BLaER1 treated with 17β-estradiol and CSF1 and Interleukin-3, amounts not matched to agents 10 nM and 100 nM (cell line): ENCODE results near the gene SRRM5.
A peak's percentile ranks its signal among the peaks of the same experiment; 100 is the strongest.

Source experiments
- H3K27ac ChIP-seq, 11 experiments: shearing (Covaris generic); formaldehyde crosslinking; 2 replicates each; pipeline ENCODE4 v1.8.1; 2022
- H3K27me3 ChIP-seq, 11 experiments: shearing (Covaris generic); formaldehyde crosslinking; 2 replicates each; pipeline ENCODE4 v1.8.1; 2022
- H3K36me3 ChIP-seq, 11 experiments: shearing (Covaris generic); formaldehyde crosslinking; 2 replicates each; pipeline ENCODE4 v1.8.1; 2022
- H3K4me1 ChIP-seq, 10 experiments: shearing (Covaris generic); formaldehyde crosslinking; 2 replicates each; pipeline ENCODE4 v1.8.1; 2022
- H3K4me2 ChIP-seq, 11 experiments: shearing (Covaris generic); formaldehyde crosslinking; 2 replicates each; pipeline ENCODE4 v1.8.1; 2022
- H3K4me3 ChIP-seq, 10 experiments: shearing (Covaris generic); formaldehyde crosslinking; 2 replicates each; pipeline ENCODE4 v1.8.1; 2022
- H3K9ac ChIP-seq, 11 experiments: shearing (Covaris generic); formaldehyde crosslinking; 2 replicates each; pipeline ENCODE4 v1.8.1; 2022
- H3K9me3 ChIP-seq, 11 experiments: shearing (Covaris generic); formaldehyde crosslinking; replicated peaks in 1 of 11; 2 replicates each; pipeline ENCODE4 v1.8.1; 2022
- H4K20me1 ChIP-seq, 11 experiments: shearing (Covaris generic); formaldehyde crosslinking; 2 replicates each; pipeline ENCODE4 v1.8.1; 2022
- Cebpa-rat ChIP-seq, 11 experiments: shearing (Covaris generic); IDR thresholded peaks; 2 replicates each; pipeline ENCODE4 v1.8.1; 2022

The SRRM5 gene

DNA sequence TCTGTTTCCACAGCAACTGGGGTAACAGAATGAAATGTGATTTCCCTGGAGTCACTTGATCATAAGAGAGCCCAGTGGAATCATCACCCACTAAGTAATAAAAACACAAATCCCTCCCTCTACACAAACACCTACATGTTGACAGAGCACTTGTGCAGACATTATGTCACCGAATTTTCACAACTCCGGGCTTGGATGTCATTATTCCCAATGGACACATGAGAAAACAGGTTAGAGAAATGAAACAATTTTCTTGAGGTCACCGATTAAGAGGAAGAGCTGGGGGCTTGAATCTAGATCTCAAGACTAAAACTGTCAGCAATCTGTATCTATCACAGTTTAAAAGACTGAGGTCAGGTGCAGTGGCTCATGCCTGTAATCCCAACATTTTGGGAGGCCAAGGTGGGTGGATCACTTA lies 39.7 kb upstream of the SRRM5 start:
- H3K4me1 ChIP-seq = peaks cover 49 to 73% (median 65%) of the 10 kb centered on the region in 10 experiments
- H3K27ac ChIP-seq = peak overlapping the region in 5 of 11 experiments; percentile 22 to 68 (median 63); a peak in 8 of 22 replicates
- TF ChIP-seq Cebpa-rat (IDR thresholded peaks at IDR 0.05) = no peak
- no peaks in the 10 kb centered on the region for H3K27me3 ChIP-seq
- H3K9me3 ChIP-seq = no peaks in the 10 kb centered on the region
- H3K4me3 ChIP-seq = no peak overlapping the region
- H4K20me1 ChIP-seq = no peaks in the 10 kb centered on the region
- peak overlapping the region in 6 of 11 experiments; percentile 9 to 37 (median 12); a peak in 6 of 22 replicates for H3K4me2 ChIP-seq
- H3K36me3 ChIP-seq = peaks cover 8 to 45% (median 17%) of the 10 kb centered on the region in 11 experiments; a peak in 18 of 22 replicates
- peak overlapping the region in 4 of 11 experiments; percentile 6 to 42 (median 24); a peak in 1 of 22 replicates for H3K9ac ChIP-seq

DNA sequence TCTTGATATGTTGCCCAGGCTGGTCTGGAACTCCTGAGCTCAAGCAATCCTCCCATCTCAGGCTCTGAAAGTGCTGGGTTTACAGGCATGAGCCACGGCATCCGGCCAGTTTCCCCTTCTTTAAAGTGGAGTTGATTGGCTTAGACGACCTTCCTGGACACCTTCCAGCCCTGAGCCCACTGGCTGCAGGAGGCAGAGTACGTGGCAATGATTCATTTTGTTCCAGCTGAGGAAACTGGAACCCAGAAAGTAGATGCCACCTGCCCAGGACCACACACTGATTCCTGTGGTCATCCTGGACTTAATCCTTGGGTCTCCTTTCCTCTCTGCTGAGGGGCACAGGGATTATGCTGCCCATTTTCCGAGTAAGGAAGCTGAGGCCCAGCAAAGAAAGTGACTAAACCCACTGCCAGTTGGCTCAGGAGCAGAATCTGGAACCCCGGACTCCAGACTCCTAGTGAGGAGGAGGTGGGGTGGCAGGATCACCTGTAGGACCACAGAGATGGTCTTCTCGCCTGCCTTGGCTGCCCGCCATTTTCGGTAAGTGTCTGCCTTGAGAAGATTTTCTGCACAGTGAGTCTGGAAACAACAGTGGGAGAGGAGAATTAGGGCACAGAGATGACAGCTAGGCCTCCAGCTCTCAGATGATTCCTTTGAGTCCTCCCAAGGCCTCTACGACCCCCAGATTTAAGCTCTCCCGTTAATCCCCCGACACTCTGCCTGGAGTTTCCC lies 37.3 kb upstream of the SRRM5 start:
- Histone ChIP-seq H4K20me1 (no peaks in the 10 kb centered on the region), H3K27ac (peak overlapping the region; percentile 69 to 90 (median 85)), H3K4me3 (peak overlapping the region; percentile 72 to 87 (median 82)), H3K27me3 (no peaks in the 10 kb centered on the region), H3K9ac (peak overlapping the region; percentile 83 to 94 (median 87)), H3K36me3 (peaks cover 8 to 38% (median 17%) of the 10 kb centered on the region in 11 experiments; a peak in 18 of 22 replicates), H3K9me3 (no peaks in the 10 kb centered on the region), H3K4me1 (peaks cover 47 to 76% (median 69%) of the 10 kb centered on the region in 10 experiments), H3K4me2 (peak overlapping the region; percentile 94 to 98 (median 96))
- TF ChIP-seq Cebpa-rat (IDR thresholded peaks at IDR 0.05) = no peak

DNA sequence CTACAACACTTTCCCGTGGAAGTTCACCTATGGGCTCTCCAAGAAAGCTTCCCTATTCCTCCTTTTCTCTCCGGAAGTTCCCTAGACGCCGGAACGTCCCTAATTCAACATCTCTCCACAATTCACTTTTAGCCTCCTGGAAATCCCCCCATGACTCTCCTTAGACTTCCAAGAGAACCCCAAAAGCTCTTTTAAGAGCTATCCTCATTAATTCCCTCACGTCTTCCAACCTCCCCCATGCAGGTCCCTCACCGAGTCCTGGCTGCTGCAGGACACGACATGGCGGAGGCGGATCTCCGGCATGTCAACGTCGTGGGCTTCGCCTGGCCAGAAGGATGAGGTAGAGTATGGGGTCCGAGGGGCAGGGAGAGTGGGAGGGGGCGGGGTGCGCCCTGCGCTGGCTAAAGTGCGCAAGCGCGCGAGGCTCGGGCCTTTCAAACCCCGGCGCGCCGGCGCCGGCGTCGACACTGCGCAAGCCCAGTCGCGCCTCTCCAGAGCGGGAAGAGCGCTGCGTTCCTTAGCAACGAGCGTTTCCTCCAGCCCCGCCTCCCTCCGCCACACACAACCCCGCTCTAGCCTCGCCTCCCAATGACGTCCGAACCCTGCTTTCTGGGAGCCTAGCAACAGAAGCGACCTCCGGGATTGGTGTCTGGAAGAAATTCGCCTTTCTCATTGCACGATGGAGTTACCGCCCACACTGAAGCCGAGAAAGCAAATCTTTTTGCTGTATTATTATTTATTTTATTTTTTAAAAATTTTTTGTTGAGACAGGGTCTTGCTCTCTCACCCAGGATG lies 36.5 kb upstream of the SRRM5 start, which contains the start of the genes PINLYP and XRCC1:
TSS of gene PINLYP (plus strand) at position 646 of the 795 bp plus-strand sequence. CDS start 1,391 bp downstream, outside the sequence.
TSS of gene XRCC1 (minus strand) at position 372 of the 795 bp plus-strand sequence. CDS start at position 303, 69 bp downstream.
- H3K27ac ChIP-seq = peak within 1 kb of the TSS; percentile 69 to 90 (median 85)

DNA sequence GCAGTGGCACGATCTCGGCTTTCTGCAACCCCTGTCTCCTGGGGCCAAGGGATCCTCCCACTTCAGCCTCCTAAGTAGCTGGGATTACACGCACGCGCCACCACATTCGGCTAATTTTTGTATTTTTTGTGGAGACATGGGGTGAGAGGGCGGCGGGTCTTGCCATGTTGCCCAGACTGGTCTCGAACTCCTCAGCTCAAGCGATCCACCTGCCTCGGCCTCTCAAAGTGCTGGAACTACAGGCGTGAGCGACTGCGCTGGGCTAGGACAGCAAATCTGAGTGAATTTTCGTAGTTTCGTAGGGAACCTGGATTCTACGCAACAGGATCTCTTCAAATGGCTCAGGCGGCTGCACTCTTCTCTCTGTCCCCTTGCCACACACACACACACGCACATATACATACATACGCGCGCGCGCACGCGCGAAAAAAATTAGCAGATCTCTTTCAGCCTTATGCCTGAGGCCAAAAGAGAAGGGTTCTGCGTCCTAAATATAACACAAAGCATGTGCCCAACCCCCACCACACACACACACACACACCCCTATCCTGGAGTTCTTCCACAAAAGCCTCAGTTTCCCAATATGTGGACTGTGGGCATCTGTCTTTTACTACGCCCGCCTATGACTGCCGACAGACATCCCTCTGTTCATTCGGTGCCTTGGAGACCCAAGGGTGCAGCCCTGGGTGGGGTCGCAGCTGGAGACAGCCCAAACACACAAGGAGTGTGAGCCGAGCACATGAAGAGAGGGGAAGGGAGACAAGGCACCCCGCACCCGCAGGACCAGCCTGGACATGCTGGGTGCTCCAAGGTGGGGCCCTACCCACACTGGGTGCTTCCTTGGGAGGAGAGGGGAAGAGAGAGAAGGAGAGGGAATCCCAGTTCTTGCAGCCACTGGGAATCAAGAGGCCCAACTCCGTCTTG lies 35.7 kb upstream of the SRRM5 start:
- Histone ChIP-seq H3K27me3 (no peaks in the 10 kb centered on the region), H3K27ac (peak overlapping the region; percentile 35 to 90 (median 68); a peak in 21 of 22 replicates)
- TF ChIP-seq Cebpa-rat (IDR thresholded peaks at IDR 0.05) = no peak

More for the DNA sequence above, 36.5 kb upstream of the SRRM5 start, which contains the start of the genes PINLYP and XRCC1:
- no peaks in the 10 kb centered on the region for H4K20me1 ChIP-seq
- TF ChIP-seq Cebpa-rat (IDR thresholded peaks at IDR 0.05) = no peak
- H3K36me3 ChIP-seq = peaks cover 8 to 38% (median 17%) of the 10 kb centered on the region in 11 experiments; a peak in 18 of 22 replicates
- peaks cover 46 to 76% (median 69%) of the 10 kb centered on the region in 10 experiments for H3K4me1 ChIP-seq
- peak within 1 kb of the TSS; percentile 72 to 87 (median 82) for H3K4me3 ChIP-seq
- peak within 1 kb of the TSS; percentile 94 to 98 (median 96) for H3K4me2 ChIP-seq
- peak within 1 kb of the TSS; percentile 83 to 94 (median 87) for H3K9ac ChIP-seq
- H3K9me3 ChIP-seq = no peaks in the 10 kb centered on the region
- no peaks in the 10 kb centered on the region for H3K27me3 ChIP-seq

DNA sequence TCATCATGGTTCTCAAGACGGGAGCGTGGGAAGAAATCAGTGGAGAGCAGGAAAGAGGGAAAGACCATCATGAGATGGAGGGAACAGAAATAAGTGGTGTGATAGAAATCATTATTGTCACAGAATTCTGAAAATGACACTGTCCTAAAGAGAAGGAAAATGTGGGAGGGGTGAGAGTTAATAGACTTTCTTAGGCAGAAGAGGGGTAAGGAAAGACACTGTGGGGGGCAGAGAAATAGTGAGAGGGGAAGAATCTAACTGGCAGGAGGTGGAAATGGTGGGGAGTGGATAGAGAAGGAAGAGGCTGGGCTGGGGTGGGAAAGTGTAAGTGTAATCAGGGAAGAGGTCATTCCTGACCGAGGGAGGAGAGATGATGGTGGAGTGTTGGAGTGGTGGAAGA lies 33.1 kb upstream of the SRRM5 start:
- Histone ChIP-seq H3K36me3 (peaks cover 0 to 7% (median 4%) of the 10 kb centered on the region in 11 experiments; a peak in 11 of 22 replicates), H3K9me3 (no peaks in the 10 kb centered on the region), H4K20me1 (no peaks in the 10 kb centered on the region), H3K27me3 (no peaks in the 10 kb centered on the region), H3K4me1 (peaks cover 58 to 78% (median 68%) of the 10 kb centered on the region in 10 experiments), H3K4me3 (no peak overlapping the region), H3K4me2 (peak overlapping the region in 8 of 11 experiments; percentile 69 to 97 (median 82); a peak in 3 of 22 replicates), H3K9ac (no peak overlapping the region), H3K27ac (no peak overlapping the region)
- TF ChIP-seq Cebpa-rat (IDR thresholded peaks at IDR 0.05) = no peak

More for the DNA sequence above, 35.7 kb upstream of the SRRM5 start:
- H3K9ac ChIP-seq = peak overlapping the region; percentile 56 to 89 (median 67); a peak in 19 of 22 replicates
- no peaks in the 10 kb centered on the region for H3K9me3 ChIP-seq
- H3K4me2 ChIP-seq = peak overlapping the region; percentile 72 to 97 (median 84)
- H3K4me3 ChIP-seq = peak overlapping the region; percentile 56 to 87 (median 82)
- peaks cover 45 to 74% (median 67%) of the 10 kb centered on the region in 10 experiments for H3K4me1 ChIP-seq
- H4K20me1 ChIP-seq = no peaks in the 10 kb centered on the region
- H3K36me3 ChIP-seq = peaks cover 8 to 32% (median 17%) of the 10 kb centered on the region in 11 experiments; a peak in 18 of 22 replicates

DNA sequence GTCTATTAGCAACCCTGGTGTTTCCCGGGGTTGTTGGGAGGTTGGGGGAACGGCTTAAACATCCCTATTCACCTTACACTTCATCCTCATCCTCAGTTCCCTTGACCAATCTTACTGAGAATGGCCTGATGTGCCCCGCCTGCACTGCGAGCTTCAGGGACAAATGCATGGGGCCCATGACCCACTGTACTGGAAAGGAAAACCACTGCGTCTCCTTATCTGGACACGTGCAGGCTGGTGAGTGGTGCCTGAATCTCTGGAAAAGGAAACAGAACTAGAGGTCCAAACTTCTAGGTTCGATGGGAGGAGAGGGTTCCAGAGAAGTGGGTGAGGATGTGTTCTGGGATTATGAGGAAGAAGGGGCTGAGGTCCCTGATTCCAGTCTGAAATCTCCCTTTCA lies 30.4 kb upstream of the SRRM5 start:
- Histone ChIP-seq H3K9ac (peak overlapping the region in 3 of 11 experiments; percentile 3 to 27 (median 14); a peak in 5 of 22 replicates), H3K27ac (peak overlapping the region in 8 of 11 experiments; percentile 64 to 87 (median 82); a peak in 16 of 22 replicates), H3K4me1 (peaks cover 65 to 84% (median 74%) of the 10 kb centered on the region in 10 experiments), H3K4me3 (no peak overlapping the region), H4K20me1 (no peaks in the 10 kb centered on the region), H3K27me3 (no peaks in the 10 kb centered on the region), H3K36me3 (peaks cover under 1 to 13% (median 11%) of the 10 kb centered on the region in 11 experiments; a peak in 19 of 22 replicates), H3K9me3 (peaks cover 0 to 15% (median 9%) of the 10 kb centered on the region in 11 experiments; a peak in 13 of 22 replicates), H3K4me2 (peak overlapping the region; percentile 41 to 78 (median 64))
- TF ChIP-seq Cebpa-rat (IDR thresholded peaks at IDR 0.05) = no peak

DNA sequence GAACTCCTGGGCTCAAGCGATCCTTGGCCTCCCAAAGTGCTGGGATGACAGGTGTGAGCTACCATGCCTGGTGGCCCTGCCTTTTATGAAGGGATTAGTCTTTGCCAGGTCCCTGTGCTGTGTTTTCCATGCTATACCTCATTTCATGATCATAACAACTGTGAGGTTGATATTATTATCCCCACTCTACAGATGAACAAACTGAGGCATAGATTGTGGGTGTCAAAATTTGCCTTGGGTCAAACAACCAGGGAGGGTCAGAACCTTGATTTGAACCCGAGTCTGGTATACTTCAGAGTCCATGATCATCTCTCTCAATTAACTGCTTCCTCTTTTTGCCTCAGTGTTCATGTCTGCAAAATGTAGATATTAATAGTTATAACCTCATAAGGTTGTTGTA lies 29.4 kb upstream of the SRRM5 start:
- H3K27ac ChIP-seq = peak overlapping the region in 3 of 11 experiments; percentile 4 to 77 (median 64); a peak in 1 of 22 replicates
- H3K9ac ChIP-seq = no peak overlapping the region
- no peak overlapping the region for H3K4me3 ChIP-seq
- peaks cover 9 to 24% (median 19%) of the 10 kb centered on the region in 11 experiments; a peak in 20 of 22 replicates for H3K36me3 ChIP-seq
- no peaks in the 10 kb centered on the region for H3K27me3 ChIP-seq
- H3K4me1 ChIP-seq = peaks cover 63 to 81% (median 74%) of the 10 kb centered on the region in 10 experiments
- TF ChIP-seq Cebpa-rat (IDR thresholded peaks at IDR 0.05) = no peak
- H3K9me3 ChIP-seq = peaks cover 0 to 17% (median 9%) of the 10 kb centered on the region in 11 experiments; a peak in 13 of 22 replicates
- H3K4me2 ChIP-seq = peak overlapping the region; percentile 41 to 78 (median 64); a peak in 20 of 22 replicates
- no peaks in the 10 kb centered on the region for H4K20me1 ChIP-seq
